Measurements from ENCODE around the gene SIGLEC6. TPM values are rescaled to one million over a fixed set of nuclear protein-coding genes. Genes with fewer than 3 reads are reported as not detected.

Gene SIGLEC6
- total RNA-seq, 1 experiment from 2014 or later, result not detected

DNA sequence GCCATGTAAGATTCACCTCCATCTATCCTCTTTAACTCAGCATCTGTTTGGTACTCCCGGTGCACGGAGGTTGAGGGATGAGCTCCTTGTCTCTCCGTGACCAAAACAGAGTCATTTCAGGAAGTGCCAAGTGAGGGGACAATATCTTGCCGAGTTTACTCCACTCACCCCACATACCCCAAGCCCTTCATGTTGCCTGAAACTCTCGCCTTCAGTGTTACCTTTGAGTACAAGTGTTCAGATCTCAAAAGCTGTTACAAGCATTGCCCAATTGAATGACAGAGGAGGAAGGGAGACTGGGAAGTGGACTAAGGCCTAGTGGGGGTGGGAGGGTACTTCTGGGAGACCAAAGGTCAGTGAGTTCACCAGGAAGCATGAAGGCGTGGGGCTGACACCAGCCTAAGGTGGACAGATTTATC, 23.8 kb downstream of the SIGLEC6 start:
- BruUV-seq (replicated peaks), result no TSS peak
- DNase-seq (ENCODE audit: low read depth, low spot score), result no peak
- intact Hi-C loops (cut with micrococcal nuclease), result no loop called here

More for the DNA sequence above, 23.8 kb downstream of the SIGLEC6 start:
- no peak overlapping the region for H3K4me3 ChIP-seq (replicated peaks in 1 of 2; ENCODE audit: low read depth in 1 of 2, low read length in 2 of 2)
- no peak overlapping the region for H3K27ac ChIP-seq (ENCODE audit: low read depth, low read length)
- H4K20me1 ChIP-seq (ENCODE audit: insufficient read depth), result no peaks in the 10 kb centered on the region
- H3K9ac ChIP-seq (ENCODE audit: low read length), result no peak overlapping the region
- ATAC-seq, result no peak
- no peaks in the 10 kb centered on the region for H3K4me1 ChIP-seq (ENCODE audit: control insufficient read depth in 1 of 2, insufficient read depth in 2 of 2, low read length in 2 of 2)
- H3K27me3 ChIP-seq (ENCODE audit: insufficient read depth, low read length), result peaks cover 6% of the 10 kb centered on the region
- no peak overlapping the region for H3K4me2 ChIP-seq (ENCODE audit: low read length)
- no peak overlapping the region for H2AFZ ChIP-seq (ENCODE audit: low read depth, low read length, poor library complexity, severe bottlenecking)
- H3K36me3 ChIP-seq (ENCODE audit: control insufficient read depth in 1 of 2, insufficient read depth in 2 of 2, low read length in 2 of 2), result no peaks in the 10 kb centered on the region
- H3K9me2 ChIP-seq (ENCODE audit: insufficient read depth), result no peaks in the 10 kb centered on the region
- TF ChIP-seq EGR1 (IDR thresholded peaks at IDR 0.05; ENCODE audit: low read depth) (no peak), CBX3 (IDR thresholded peaks at IDR 0.05; ENCODE audit: low read depth) (no peak)
- TF ChIP-seq, protein P1, sequence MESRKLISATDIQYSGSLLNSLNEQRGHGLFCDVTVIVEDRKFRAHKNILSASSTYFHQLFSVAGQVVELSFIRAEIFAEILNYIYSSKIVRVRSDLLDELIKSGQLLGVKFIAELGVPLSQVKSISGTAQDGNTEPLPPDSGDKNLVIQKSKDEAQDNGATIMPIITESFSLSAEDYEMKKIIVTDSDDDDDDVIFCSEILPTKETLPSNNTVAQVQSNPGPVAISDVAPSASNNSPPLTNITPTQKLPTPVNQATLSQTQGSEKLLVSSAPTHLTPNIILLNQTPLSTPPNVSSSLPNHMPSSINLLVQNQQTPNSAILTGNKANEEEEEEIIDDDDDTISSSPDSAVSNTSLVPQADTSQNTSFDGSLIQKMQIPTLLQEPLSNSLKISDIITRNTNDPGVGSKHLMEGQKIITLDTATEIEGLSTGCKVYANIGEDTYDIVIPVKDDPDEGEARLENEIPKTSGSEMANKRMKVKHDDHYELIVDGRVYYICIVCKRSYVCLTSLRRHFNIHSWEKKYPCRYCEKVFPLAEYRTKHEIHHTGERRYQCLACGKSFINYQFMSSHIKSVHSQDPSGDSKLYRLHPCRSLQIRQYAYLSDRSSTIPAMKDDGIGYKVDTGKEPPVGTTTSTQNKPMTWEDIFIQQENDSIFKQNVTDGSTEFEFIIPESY (IDR thresholded peaks at IDR 0.05; ENCODE audit: extremely low read depth, insufficient replicate concordance, low read length), result no peak
- TF ChIP-seq, protein P2, sequence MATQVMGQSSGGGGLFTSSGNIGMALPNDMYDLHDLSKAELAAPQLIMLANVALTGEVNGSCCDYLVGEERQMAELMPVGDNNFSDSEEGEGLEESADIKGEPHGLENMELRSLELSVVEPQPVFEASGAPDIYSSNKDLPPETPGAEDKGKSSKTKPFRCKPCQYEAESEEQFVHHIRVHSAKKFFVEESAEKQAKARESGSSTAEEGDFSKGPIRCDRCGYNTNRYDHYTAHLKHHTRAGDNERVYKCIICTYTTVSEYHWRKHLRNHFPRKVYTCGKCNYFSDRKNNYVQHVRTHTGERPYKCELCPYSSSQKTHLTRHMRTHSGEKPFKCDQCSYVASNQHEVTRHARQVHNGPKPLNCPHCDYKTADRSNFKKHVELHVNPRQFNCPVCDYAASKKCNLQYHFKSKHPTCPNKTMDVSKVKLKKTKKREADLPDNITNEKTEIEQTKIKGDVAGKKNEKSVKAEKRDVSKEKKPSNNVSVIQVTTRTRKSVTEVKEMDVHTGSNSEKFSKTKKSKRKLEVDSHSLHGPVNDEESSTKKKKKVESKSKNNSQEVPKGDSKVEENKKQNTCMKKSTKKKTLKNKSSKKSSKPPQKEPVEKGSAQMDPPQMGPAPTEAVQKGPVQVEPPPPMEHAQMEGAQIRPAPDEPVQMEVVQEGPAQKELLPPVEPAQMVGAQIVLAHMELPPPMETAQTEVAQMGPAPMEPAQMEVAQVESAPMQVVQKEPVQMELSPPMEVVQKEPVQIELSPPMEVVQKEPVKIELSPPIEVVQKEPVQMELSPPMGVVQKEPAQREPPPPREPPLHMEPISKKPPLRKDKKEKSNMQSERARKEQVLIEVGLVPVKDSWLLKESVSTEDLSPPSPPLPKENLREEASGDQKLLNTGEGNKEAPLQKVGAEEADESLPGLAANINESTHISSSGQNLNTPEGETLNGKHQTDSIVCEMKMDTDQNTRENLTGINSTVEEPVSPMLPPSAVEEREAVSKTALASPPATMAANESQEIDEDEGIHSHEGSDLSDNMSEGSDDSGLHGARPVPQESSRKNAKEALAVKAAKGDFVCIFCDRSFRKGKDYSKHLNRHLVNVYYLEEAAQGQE (IDR thresholded peaks at IDR 0.05; ENCODE audit: low read depth), result no peak
- ChIA-PET POLR2A (no interaction called here), CTCF (no interaction called here), RAD21 (ENCODE audit: low non-redundant PET in 1 of 2, low total read pairs in 2 of 2, uncharacterized antibody in 2 of 2, unreplicated experiment in 2 of 2) (no interaction called here)
- H3K9me3 ChIP-seq (ENCODE audit: control insufficient read depth in 1 of 2, insufficient read depth in 1 of 2, low read depth in 1 of 2, low read length in 2 of 2), result no peaks in the 10 kb centered on the region
- no peaks in the 10 kb centered on the region for H3K79me2 ChIP-seq (ENCODE audit: insufficient read depth, low read length)

Data from HCT116 (cell line).